ENCODE measurements around the gene SCYGR1.

Gene SCYGR1

DNA sequence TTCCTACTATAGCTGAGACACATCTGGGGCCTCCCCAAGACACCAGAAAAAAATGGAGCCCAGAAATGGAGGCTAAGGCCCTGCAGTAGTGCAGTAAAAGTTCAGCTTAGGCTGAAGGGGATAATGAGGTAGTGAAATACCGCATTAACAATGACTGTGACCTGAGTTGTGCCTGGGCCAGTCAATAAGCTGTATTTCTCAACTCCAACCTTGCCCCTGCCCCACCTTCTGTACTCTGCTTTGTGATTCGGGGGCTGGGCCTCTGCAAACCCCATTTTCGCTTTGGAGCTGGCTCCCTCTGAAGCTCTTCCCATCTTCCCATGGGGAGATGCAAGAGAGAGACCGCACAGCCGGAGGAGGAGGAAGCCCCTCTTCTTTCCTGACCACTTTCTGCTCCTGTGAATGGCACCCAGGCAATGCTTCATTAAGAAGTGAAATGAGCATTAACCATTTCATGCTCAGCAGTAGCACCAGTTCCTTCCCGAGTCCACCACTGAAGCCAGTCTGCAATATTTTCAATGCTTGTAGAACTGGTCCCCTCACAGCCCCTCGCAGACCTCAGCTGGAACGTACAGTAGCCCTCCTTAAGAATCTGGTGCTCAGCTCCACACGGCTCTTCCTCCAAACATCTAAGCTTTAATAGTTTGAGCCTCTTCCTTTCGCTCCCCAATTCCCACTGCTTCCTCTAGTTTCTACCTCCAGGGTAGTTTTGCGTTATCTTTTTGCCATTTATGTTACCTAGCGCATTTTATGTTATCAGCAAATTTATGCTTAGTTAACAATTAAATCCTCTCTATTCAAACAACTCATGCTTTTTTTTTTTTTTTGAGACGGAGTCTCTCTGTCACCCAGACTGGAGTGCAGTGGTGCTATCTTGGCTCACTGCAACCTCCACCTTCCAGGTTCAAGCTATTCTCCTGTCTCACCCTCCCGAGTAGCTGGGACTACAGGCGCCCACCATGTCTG is 32.6 kb upstream of the SCYGR1 start:
- TF ChIP-seq, protein P1, sequence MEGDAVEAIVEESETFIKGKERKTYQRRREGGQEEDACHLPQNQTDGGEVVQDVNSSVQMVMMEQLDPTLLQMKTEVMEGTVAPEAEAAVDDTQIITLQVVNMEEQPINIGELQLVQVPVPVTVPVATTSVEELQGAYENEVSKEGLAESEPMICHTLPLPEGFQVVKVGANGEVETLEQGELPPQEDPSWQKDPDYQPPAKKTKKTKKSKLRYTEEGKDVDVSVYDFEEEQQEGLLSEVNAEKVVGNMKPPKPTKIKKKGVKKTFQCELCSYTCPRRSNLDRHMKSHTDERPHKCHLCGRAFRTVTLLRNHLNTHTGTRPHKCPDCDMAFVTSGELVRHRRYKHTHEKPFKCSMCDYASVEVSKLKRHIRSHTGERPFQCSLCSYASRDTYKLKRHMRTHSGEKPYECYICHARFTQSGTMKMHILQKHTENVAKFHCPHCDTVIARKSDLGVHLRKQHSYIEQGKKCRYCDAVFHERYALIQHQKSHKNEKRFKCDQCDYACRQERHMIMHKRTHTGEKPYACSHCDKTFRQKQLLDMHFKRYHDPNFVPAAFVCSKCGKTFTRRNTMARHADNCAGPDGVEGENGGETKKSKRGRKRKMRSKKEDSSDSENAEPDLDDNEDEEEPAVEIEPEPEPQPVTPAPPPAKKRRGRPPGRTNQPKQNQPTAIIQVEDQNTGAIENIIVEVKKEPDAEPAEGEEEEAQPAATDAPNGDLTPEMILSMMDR (conservative IDR thresholded peaks at IDR 0.05; ENCODE audit: low read depth) = no peak
- H3K27ac ChIP-seq = no peak overlapping the region
- ChIA-PET CTCF (no interaction called here), POLR2A (ENCODE audit: low non-redundant PET) (no interaction called here)
- no peak for DNase-seq (ENCODE audit: low spot score)

DNA sequence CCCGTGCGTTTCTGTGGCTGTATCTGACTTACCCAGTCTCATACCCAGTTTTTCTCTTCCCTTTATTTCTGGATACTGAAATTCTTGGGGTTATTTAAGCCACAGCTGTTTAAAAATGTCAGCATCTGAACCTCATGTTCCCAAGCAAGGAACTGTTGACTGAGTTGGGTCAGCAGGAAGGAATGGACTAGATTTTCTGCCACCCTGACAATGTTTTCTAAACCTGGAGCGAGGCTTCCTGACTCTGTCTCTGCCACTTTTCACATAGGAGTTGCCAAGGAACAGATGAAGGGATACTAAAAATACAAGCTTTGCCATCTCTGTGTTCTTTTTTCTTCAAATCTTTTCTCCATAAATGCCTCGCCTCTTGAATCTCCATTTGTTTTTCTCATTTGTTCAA is 29.0 kb upstream of the SCYGR1 start:
- ChIA-PET POLR2A (ENCODE audit: low non-redundant PET) (no interaction called here), CTCF (no interaction called here)
- TF ChIP-seq, protein P1 (conservative IDR thresholded peaks at IDR 0.05; ENCODE audit: low read depth) = no peak
- no peak overlapping the region for H3K27ac ChIP-seq
- no peak for DNase-seq (ENCODE audit: low spot score)

DNA sequence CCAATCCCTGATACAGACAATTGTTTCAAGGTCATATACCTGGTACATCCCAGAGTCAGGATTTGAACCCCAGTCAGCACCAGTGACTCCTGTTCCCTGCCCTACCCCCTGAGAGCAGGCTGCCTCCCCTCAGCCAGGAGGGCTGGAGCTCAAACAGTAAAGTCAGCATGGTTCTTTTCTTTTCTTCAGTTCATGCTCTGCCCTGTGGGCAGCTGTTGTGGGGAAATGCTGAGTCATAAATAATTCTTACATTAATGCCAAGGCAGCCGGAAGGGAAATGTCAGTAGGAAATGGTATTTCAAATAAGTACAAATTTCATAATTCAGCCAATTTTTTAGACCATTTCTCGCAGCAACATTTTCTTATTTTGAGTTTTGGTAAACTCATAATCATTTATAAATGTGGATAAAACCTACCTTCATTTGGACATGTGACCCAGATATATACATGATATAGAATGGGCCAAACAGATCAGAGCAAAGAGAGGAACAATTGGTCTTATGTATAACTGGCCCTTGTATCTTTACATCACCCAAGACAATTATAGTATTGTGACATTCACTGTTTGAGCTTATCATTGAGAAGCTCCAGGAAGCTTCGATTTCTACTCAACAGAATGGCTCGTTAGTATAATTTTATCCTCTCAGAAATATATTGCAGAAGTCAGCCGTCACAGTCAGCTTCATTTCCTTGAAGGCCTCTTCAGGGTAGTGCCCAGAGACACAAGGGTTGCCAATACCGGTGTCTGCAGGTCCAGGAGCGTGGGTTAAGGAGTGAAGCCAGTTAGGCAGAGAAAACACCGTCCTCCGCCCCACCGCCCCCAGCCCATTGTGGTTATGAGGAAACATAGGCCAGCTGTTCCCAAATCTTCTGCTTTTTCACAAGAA is 28.0 kb upstream of the SCYGR1 start:
- CTCF ChIA-PET = interaction anchor here (0.6 kb wide), 1 partner anchor 376 kb away, joined by 4 read pairs; no protein-coding TSS in a partner anchor
- peak overlapping the region; percentile 75 for H3K27ac ChIP-seq

DNA sequence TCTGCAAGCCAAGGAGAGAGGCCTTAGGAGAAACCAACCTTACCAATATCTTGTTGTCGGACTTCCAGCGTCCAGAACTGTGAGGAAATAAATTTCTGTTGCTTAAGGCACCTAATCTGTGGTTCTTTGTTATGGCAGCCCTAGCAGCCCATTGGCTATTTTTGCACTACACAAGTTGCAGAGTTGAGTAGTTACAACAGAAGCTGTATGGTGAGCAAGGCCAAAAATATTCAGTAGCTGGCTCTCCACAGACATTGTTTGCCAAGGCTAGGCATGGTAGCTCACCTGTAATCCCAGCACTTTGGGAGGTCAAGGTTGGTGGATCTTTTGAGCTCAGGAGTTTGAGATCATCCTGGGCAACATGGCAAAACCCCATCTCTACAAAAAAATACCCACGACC is 27.1 kb upstream of the SCYGR1 start:
- POLR2A ChIA-PET (ENCODE audit: low non-redundant PET) = interaction anchor here (1.3 kb wide), 1 partner anchor 54 kb away, joined by 11 read pairs; no protein-coding TSS in a partner anchor
- CTCF ChIA-PET = interaction anchor here (0.7 kb wide), 1 partner anchor 39 kb away, joined by 3 read pairs; no protein-coding TSS in a partner anchor
- H3K27ac ChIP-seq = peak overlapping the region; percentile 75
- TF ChIP-seq, protein P1 (conservative IDR thresholded peaks at IDR 0.05; ENCODE audit: low read depth) = no peak
- DNase-seq (ENCODE audit: low spot score) = peak; percentile 32

More for the DNA sequence above, 28.0 kb upstream of the SCYGR1 start:
- POLR2A ChIA-PET (ENCODE audit: low non-redundant PET) = interaction anchor here (1.3 kb wide), 1 partner anchor 53 kb away, joined by 11 read pairs; no protein-coding TSS in a partner anchor
- peak; percentile 74 for DNase-seq (ENCODE audit: low spot score)
- TF ChIP-seq, protein P1 (conservative IDR thresholded peaks at IDR 0.05; ENCODE audit: low read depth) = no peak

DNA sequence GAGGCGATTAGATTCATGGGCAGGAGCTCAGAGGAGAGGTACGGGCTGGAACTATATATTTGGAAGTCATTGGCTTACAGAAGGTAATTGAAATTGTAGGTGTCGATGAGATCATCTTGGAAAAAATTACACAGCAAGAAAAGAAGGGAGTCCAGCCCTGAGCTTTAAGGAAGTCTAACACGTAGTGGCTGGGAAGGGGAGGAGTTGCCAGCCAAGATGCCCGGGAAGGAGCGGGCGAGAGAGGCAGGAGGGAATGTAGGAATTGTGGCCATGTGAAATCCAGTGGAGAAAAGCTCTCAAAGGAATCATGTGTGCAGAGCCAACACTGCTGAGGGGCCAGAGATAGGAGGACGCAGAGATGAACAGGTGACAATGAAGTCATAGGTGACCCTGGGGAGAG is 25.6 kb upstream of the SCYGR1 start:
- TF ChIP-seq, protein P1 (conservative IDR thresholded peaks at IDR 0.05; ENCODE audit: low read depth) = no peak
- DNase-seq (ENCODE audit: low spot score) = no peak
- CTCF ChIA-PET = interaction anchor here (0.6 kb wide), 1 partner anchor 12 kb away, joined by 3 read pairs; no protein-coding TSS in a partner anchor
- POLR2A ChIA-PET (ENCODE audit: low non-redundant PET) = no interaction called here
- H3K27ac ChIP-seq = no peak overlapping the region

DNA sequence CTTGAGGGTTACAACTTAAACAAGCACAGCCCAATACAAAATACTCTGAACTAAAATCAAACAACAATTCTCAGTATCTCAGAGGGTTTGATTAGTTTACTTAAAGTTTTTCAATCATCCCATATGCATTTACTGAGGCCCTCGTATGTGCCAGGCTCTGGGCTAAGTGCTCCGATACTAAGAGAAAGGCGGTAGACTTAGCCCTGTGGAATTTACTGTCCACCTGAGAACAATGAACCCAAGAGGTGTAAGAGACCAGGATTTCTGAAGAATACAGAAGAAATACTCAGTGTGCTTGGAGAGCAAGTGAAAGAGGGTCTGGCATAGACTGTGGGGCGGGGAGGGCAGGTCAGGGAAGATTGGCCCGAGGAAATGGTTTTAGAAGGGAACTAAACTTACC is 25.1 kb upstream of the SCYGR1 start:
- POLR2A ChIA-PET (ENCODE audit: low non-redundant PET) = no interaction called here
- H3K27ac ChIP-seq = no peak overlapping the region
- DNase-seq (ENCODE audit: low spot score) = no peak
- TF ChIP-seq, protein P1 (conservative IDR thresholded peaks at IDR 0.05; ENCODE audit: low read depth) = no peak
- CTCF ChIA-PET = interaction anchor here (0.6 kb wide), 1 partner anchor 13 kb away, joined by 3 read pairs; no protein-coding TSS in a partner anchor

Measured in RWPE1 (cell line).